Stimulated activated CD8-positive, alpha-beta memory T cell treated with anti-CD3 and anti-CD28 coated beads, Interleukin-7, amount 100 ng/mL, for 48 hours (primary cell): ENCODE measurements around the gene ADAMTSL2.

Experiments used
- DNase-seq, 2 donors: peaks; one replicate each; pipeline ENCODE4 v3.0.0-alpha.2; 2020; ENCODE audit warnings: low read depth in 1 of 2; ENCODE audit errors: extremely low read depth in 1 of 2

The ADAMTSL2 gene

DNA sequence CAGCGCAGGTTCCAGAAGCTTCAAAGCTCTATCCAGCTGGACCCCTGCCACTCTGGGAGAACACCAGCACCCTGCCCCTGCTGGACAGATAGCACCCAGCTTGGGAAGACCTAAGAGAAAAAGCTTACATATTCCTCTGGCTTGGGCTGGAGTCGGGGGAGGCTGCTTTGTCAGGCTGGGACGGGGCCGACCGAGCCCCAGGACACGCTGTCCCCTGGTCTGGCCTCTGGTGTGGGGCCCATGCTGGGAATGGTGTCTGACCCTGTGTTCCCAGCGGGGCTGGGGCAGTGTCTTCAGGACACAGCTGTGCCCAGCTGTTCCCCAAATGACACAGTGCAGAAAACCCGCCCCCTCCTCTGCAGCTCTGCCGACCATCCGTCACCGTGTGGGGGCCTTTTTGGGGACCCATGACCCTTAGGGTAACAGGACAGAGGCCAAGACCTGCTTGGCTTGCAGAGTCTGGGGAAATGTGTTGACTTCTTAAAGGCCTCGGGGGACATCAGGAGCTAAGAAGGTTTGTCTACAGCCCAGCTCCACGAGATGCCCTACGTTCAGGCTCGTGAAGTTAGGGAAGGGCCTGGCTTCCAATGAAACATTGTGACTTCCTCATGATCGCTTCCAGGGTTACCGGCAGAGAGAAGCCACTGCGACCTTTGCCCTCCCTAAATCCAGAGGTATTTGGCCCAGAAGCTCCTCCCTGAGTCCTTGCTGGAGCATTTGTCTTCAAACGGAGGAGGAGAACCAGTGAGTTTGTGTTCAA is 35.2 kb upstream of the ADAMTSL2 start:
- no peak for DNase-seq

DNA sequence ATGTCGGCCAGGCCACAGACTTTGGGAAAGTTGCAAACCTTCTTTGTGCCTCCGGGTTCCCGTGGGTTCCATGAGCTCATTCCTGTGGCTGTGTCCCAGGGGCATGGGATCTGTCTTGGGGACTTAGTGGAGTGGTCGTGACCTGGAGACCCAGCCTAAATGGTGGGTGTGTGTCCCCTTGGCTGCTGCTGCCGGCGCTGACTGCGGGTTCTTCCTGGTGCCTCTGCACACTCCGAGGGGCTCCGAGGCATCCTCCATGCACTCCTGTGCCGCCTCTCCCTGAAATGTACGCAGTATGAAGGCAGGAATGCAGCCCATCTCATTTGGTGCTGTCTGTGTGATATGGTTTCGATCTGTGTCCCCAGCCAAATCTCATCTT is 34.6 kb upstream of the ADAMTSL2 start:
- no peak for DNase-seq

DNA sequence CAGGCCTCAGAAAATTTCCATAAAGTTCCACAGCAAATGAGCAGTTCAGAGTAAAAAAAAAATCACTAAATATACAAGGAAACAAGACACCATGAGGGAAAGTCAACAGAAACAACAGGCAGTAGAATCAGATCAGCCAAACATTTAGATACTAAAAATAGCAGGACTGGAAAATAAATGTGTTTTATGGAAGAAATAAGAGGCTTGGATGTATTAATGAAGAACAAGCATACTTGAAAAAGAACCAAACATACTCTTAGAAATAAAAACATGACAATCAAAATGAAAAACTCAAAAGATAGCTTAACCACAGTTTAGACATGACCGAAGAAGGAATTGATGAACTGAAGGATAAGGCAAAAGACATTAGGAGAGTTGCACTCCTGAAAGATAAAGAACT is 32.4 kb upstream of the ADAMTSL2 start:
- no peak for DNase-seq

DNA sequence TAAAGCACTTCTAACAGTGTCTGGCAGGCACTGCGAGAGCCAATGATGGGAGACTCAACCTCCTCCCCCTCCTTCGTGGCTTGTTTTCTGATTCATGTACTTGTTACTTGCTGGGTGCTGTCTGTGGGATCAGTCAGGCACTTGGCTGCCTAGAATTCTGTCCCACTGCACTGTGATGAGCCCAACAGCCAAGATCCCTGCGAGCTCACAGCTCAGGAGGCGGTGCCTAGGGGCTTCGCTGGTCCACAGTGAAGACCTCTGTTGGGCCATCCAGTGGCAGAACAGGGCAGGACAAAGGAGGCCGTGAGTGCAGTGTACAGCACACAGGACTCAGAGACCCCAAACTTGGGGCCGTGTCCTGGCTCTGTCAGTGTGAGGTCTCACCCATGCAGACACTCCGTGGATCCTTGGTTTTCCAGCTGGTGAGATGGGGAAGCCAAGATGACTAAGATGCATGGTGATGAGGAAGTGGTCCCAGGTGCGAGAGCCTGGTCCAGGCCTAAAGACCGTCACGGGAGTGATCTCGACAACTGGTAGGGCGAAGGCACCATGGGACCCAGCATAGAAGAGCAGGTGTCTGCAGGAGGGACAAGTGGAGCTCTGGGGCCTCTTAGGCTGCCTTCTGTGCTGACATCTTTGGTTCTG is 29.2 kb upstream of the ADAMTSL2 start:
- DNase-seq = no peak

DNA sequence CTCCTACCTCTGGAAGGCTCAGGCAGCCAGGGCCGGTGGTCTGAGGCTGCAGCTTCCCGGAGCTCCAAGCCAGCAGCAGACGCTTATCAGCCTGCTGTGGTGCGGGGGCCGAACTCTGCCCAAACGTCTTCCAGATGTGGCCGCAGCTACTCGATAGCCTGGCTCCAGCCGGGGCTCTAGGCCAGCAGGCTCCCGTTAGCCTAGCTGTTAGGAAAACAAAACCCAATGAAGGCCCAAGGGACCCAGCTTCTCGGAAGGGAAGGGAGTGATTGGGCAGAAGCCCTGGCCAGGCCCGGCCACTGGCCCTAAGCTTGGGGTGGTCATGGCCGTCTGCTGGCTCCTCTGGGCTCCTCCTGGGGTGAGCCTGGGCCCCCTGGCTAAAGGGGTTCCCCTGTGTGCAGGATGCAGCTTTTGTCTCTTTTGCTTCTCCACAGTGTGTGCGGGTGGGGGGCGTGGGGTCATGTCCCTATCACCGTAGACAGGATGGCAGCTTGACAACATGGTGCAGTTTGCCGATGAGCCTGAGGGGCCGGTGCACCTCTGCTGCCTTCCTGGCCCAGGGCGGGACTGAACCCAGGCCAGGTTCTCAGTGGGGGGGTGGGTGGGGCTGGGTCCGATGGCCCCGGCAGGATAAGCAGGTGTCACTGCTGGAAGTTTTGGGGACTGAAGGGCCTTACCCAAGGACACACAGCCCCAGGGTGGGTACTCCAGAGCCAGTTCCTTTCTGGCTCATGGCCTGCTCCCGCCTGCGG is 28.4 kb upstream of the ADAMTSL2 start:
- DNase-seq = no peak

DNA sequence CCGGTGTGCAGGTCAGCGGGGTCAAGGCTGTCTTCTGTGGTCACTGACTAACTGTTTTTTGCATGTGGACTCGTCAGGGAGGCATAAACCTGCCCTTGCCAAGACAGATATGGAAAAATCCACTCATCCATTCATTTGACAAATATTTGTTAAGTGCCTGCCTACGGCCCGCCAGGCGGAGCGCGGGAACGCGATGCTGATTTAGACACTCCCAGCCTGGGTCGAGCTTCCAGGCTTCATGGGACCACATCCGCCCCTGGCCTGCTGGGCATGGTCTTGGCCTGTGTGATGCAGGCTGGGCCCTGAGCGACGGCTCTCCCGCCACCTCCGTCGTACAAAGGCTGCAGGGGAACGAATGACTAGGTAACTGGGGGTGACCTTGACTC is 27.9 kb upstream of the ADAMTSL2 start:
- no peak for DNase-seq

DNA sequence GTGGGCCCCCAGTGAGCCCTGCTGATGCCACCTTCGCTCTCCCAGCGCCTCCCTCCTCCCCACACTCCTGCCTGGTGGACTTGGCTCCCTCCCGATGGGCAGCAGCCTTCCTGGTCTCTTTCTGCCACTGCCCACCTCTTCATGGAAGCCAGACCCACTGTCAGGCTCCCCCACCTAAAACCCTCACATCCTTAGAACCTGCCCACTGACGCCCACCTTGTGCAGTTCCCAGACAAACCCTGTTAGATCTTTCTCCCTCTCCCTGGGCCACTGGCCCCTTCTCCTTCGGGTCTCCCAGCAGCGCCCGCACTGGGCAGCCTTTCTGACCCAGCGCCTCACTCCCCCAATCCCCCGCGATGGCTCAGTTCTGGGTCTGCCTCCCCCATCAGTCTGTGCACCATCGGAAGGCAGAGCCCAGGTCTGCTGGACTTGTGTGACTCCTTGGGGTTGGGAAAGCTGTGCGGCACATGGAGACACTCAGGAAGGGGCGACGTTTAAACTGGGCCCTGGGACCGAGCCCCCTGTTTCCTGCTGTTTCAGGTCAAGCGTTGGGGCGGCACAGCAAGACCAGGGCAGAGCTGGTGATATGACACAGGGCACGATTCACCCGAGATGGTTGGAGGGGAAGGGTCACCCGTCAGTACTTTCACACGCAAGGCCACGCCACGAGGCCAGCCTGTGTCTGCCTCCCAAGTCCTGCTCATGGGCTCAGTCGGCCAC is 27.1 kb upstream of the ADAMTSL2 start:
- no peak for DNase-seq

DNA sequence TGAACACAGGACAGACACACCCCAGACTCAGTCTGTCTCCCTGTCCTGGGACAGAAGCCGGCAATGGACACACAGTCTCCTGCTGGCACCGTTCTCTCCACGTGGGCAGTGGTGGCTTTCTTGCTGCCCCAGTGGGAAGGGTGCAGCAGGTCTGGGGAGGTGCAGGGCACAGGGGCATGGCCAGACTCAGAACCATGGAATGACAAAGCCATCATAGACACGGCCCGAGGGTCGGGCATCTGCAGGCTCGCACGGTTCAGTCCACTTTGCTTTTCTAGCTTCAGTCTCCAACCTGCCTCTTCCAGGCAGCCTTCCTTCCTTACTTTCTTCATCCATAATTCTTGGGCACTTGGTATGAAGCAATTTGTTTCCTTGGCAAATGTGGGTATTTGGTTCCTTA is 26.5 kb upstream of the ADAMTSL2 start:
- DNase-seq = no peak

DNA sequence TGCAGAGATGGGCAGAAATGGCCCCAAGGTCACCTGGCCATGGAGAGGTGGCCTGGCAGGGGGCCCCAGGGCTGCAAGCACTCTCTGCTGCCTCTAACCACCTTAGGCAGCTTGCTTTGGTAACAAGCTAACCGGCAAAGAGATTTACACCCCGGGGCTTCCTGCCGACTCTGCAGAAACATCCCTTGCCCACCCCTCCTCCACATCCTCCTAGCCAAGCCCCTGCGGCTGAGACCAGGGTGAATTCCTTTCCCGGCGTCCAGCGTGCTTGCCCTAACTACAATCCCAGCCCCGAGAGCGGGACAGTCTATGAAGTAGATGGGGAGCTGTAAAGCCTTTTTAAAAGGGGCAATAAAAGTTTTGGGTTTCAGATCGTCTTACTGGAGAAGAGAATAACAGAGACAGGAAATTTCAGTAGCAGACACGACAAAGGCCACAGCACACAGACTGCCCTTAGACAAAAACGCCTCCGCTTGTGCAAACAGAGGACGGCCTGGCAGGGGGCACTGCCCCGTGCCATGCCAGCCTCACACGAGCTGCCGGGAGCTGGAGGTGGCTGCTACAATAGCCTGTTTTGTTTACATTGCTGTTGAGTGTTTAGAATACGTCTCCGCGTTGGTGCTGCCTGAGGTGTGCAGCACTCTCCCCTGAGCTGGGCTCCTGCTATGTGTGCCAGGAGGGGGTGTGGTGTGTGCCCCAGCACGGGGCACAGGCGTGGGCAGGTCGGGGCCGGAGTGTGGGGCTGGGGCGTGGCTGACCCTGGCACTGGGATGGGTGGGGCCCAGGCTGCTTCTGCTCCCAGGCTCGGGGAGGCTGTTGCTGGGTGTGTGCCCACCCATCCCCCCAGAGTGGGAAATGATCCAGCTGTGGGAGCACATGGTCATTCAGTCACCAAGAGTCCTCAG is 25.1 kb upstream of the ADAMTSL2 start:
- no peak for DNase-seq

DNA sequence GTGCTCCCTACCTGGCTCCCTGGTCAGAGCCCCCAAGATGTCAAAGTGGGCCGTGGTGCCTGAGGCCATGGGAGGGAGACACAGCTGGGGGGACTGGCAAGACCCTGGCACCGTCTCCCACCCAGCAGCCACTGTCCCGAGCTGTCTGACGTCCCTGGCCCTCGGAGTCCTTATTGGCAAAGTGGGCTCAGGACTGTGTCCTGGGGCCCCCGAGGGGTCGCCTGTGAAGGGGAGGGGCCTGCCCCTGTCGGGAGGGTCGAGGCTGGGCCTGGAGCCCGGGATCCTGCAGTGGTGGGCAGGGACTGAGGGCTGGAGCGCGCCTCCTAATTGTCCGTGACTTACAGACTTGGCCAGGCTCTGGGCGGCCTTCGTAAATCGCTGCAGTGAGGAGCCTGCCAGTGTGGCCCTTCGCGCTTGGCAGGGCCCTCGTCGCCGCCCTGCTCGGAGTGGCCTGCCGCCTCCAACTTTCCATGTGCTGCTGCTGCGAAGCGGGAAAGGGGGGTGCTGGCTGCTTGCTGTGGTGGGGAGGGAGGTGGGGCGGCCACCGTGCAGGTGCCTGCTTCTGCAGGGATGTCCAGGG is 23.5 kb upstream of the ADAMTSL2 start:
- DNase-seq = no peak

DNA sequence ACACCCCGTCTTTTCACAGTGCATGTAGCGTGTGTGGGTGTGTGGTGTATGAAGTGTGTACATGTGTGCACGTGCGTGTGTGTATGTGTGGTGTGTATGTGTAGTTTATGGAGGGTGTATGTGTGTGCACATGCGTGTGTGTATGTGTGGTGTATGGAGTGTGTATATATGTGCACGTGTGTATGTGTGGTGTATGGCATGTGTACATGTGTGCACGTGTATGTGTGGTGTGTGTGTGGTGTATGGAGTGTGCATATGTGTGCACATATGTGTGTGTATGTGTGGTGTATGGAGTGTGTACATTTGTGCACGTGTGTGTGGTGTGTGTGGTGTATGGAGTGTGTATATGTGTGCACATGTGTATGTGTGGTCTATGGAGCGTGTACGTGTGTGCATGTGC is 22.9 kb upstream of the ADAMTSL2 start:
- no peak for DNase-seq

DNA sequence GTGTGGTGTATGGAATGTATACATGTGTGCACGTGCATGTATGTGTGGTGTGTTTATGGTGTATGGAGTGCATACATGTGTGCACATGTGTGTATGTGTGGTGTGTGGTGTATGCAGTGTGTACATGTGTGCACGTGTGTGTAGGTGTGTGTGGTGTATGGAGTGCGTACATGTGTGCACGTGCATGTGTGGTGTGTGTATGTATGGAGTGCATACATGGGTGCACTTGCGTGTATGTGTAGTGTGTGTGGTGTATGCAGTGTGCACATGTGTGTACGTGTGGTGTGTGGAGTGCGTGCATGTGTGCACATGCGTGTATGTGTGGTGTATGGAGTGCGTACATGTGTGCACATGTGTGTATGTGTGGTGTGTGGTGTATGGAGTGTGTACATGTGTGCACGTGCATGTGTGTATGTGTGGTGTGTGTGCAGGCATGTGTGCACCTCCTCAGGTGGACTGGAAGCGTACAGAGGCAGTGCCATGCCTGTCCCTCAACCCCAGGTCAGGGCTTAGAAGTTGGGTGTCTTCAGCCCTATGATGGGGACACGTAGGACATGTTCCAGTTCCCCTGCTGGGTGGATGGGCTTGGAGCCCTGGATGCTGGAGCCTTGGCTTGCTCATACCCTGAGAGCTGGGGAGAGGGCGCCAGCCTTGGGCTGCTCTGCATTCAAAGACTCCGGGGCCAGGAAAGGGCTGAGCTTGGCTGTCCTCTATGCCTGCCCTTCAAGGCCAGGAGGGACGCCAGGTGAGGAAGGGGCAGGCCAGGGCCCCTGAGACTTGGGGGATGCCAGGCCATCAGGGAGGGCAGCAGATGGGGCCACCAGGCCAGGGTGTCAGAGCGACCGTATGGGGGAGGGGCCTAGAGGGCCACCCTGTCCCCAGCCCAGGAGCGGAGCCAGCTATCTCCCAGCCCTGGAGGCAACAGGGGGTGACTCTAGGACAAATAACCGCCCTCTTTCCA is 22.0 kb upstream of the ADAMTSL2 start:
- DNase-seq = no peak

DNA sequence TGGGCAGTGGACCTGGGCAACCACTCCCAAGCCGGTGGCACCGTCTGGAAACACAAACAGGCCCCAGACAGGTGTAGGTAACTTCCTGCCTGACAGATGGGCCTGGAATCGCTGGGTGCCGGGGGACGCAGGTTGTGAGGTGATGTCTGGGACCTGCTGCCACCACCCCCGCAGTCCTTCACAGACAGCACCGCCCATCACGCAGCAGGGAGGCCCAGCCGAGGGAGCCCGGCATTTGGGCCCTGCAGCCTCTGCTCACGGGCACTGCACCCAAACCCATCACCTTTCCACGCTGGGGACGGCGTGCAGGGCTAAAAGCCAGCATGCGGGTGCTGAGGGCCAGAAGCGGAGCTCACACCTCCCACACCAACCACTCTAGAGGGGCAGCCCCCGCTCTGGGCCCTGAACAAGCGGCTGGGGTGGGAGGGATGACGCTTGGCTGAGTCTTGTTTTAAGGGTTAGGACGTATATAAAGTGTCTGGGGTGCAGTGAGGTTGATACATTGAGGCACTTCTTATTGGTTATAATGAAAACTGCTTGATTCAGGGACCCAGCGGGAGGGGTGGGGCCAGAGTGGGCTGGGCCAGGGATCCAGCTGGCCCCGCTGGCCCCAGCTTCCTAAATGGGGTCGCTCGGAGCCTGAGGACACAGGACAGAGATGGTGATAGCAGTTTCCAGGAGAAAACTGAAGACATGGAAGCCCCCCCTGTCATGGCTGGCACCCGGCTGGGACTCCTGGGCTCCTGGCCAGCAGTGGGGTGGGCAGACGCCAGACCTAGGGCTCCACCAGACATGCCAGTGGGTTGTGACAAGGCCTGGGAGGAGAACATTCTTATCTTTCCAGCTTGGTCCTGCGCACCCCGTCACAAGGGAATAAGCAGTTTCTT is 21.0 kb upstream of the ADAMTSL2 start:
- no peak for DNase-seq

DNA sequence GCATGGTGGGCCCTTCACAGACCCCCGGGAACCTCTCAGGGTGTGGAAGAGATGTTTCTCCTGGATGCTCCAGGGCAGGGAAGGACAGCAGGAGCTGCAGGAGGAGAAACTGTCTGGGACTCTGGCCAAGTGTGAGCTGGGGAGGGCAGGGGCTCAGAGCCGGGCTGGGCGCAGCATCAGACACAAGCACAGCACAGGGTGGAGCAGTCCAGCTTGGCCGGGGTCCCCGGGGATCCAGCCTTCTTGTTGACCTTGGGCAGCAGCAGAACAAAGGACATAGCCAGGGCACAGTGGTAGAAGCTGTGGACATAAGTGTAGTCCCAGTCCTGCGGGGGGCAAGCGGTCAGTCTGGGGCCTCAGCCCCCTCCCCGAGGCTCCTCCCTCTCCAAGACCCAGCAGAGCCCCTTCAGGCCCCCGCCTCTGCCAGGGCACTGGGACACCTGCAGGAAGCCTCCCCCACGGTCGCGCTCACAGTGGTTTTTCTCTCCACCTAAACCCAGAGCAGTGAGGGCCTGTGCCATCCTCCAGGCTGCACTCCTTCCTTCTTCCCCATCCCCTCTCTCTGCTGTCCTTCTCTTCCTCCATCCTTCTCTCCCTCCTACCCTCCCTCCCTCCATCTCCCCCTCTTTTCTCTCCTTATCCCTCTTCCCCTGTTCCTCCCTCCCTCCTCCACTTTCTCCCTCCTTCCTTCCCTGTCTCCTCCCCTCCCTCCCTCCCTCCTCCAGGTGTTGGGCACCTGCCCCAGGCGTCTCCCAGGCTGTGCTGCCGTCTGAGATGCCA is 19.9 kb upstream of the ADAMTSL2 start:
- DNase-seq = no peak

DNA sequence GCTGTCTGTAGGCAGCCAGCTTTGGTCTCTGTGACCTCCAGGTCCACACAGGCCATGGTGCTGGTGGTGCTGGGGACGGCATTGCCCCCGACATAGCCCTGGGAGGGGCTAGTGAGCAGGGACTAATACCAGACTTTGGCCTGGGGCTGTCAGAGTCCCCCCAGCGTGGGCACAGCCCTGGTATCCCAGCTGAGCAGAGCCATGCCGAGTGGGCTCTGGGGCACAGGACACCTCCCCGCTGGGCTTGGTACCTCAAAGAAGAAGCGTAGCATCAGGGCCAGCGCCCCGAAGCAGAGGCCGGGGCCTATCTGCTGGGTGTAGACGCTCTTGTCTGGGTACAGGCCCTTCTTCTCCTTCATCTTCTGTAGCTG is 19.3 kb upstream of the ADAMTSL2 start:
- no peak for DNase-seq

DNA sequence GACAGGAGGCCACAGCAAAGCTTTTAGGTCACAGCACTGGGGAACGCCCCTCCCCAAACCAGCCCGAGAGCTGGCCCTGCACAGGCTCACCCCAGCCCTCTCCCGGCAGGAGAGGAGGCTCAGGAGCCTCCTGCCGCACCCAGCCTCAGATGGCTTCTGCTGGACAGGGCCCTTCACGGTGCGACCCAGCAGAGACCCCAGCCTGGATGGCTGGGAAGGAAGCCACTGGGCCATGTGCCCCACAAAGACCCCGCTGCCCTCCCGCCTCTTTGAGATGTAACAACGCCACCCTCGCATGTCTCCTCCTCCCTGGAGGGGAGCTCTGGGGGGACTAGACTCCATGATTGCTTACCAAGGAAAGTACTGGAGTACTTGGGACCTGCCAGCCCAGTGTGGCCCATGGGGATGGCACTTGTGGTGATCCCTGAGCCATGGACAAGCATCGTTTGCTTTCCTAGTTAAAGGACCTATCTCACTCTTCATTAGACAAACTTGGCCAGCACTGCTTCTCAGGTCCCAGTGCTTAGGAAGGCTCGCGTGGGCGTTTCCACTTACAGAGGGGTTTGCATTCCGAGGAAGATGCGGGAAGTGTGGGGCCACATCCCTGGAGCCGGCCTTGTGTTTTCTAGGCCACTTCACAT is 18.8 kb upstream of the ADAMTSL2 start:
- no peak for DNase-seq
